IMR-90 (cell line): ENCODE results near the gene USH2A. TPM values are rescaled to one million over a fixed set of nuclear protein-coding genes. Genes with fewer than 3 reads are reported as not detected.

ENCODE experiments used
- ATAC-seq: fragments of 200-7000 bp; cut with Tn5 transposase; 2 replicates; pipeline ENCODE4 v1.9.1; 2020; ENCODE audit warnings: low read depth, mild to moderate bottlenecking, moderate library complexity
- BruUV-seq: library from RNA; stranded (reverse); fragments of 400-500 nt; replicated peaks from 2 replicates; lab custom pipeline; 2021; lab: Mats Ljungman, UMichigan
- CTCF ChIA-PET: fragments of 300-600 bp; formaldehyde crosslinking; extraction: SDS; loops from one replicate; lab custom pipeline; 2021; ENCODE audit warnings: antibody characterized with exemption; lab: Yijun Ruan, JAX
- POLR2A ChIA-PET: fragments of 300-600 bp; sonication (Branson Sonifier 250); formaldehyde crosslinking; loops from one replicate; lab custom pipeline; 2022; ENCODE audit warnings: antibody characterized with exemption; ENCODE audit not compliant: unreplicated experiment; lab: Charles Lee
- DNase-seq: peaks from one replicate; pipeline ENCODE4 v3.0.0; 2013
- H2AFZ ChIP-seq: replicated peaks from 2 replicates; pipeline ENCODE3; 2013; ENCODE audit warnings: low read length, mild to moderate bottlenecking; ENCODE audit not compliant: poor library complexity
- H2AK5ac ChIP-seq: 2 replicates; pipeline ENCODE4 v1.6.1; 2013; ENCODE audit warnings: low read depth, low read length, inconsistent platforms
- H2AK9ac ChIP-seq: replicated peaks from 2 replicates; pipeline ENCODE3; 2013; ENCODE audit warnings: mild to moderate bottlenecking, low read depth, low read length, moderate library complexity; ENCODE audit not compliant: poor library complexity
- H2BK120ac ChIP-seq: 2 replicates; pipeline ENCODE4 v1.6.1; 2013; ENCODE audit warnings: low read depth, low read length, inconsistent platforms
- H2BK15ac ChIP-seq: 3 replicates; pipeline ENCODE4 v1.6.1; 2013; ENCODE audit warnings: low read depth, low read length, inconsistent platforms
- H2BK20ac ChIP-seq: 2 replicates; pipeline ENCODE4 v1.6.1; 2013; ENCODE audit warnings: low read depth, mild to moderate bottlenecking, inconsistent platforms, low read length, moderate library complexity
- H2BK5ac ChIP-seq: 2 replicates; pipeline ENCODE4 v1.6.1; 2013; ENCODE audit warnings: mild to moderate bottlenecking, low read depth, low read length, inconsistent platforms; ENCODE audit not compliant: poor library complexity, severe bottlenecking
- H3K14ac ChIP-seq: replicated peaks from 2 replicates; pipeline ENCODE4 v1.6.1; 2013; ENCODE audit warnings: low read depth, low read length, inconsistent platforms
- H3K18ac ChIP-seq: 2 replicates; pipeline ENCODE4 v1.6.1; 2013; ENCODE audit warnings: low read depth, low read length, control low read depth
- H3K23ac ChIP-seq: 2 replicates; pipeline ENCODE4 v1.6.1; 2013; ENCODE audit warnings: low read depth, low read length, inconsistent platforms
- H3K27ac ChIP-seq: 2 replicates; pipeline ENCODE4 v1.5.1; 2013; ENCODE audit warnings: mild to moderate bottlenecking, control low read depth, low read length; ENCODE audit not compliant: insufficient read depth
- H3K27me3 ChIP-seq: 2 replicates; pipeline ENCODE4 v1.6.1; 2013; ENCODE audit warnings: low read length; ENCODE audit not compliant: control insufficient read depth, insufficient read depth
- H3K36me3 ChIP-seq: 2 replicates; pipeline ENCODE4 v1.6.1; 2013; ENCODE audit warnings: low read length, mixed read lengths; ENCODE audit not compliant: control insufficient read depth, insufficient read depth
- H3K4ac ChIP-seq: 2 replicates; pipeline ENCODE4 v1.6.1; 2013; ENCODE audit warnings: low read depth, low read length, inconsistent platforms
- H3K4me1 ChIP-seq: 2 replicates; pipeline ENCODE4 v1.6.1; 2013; ENCODE audit warnings: low read length, mixed read lengths; ENCODE audit not compliant: control insufficient read depth, insufficient read depth
- H3K4me2 ChIP-seq: 2 replicates; pipeline ENCODE4 v1.6.1; 2013; ENCODE audit warnings: low read depth, mild to moderate bottlenecking, control low read depth, low read length, moderate library complexity
- H3K4me3 ChIP-seq: 2 replicates; pipeline ENCODE4 v1.5.1; 2013; ENCODE audit warnings: low read depth, mild to moderate bottlenecking, control low read depth, low read length, moderate library complexity; ENCODE audit not compliant: insufficient read depth
- H3K56ac ChIP-seq: 2 replicates; pipeline ENCODE4 v1.6.1; 2013; ENCODE audit warnings: low read length, inconsistent platforms; ENCODE audit not compliant: insufficient read depth; ENCODE audit errors: extremely low read depth
- H3K79me1 ChIP-seq, 2 experiments: 2 replicates each; pipeline ENCODE4 v1.6.1; 2013; ENCODE audit warnings: low read length in 2 of 2, inconsistent platforms in 1 of 2, low read depth in 1 of 2
- H3K9ac ChIP-seq: 2 replicates; pipeline ENCODE4 v1.6.1; 2013; ENCODE audit warnings: low read depth, low read length, control low read depth
- H3K9me1 ChIP-seq: 2 replicates; pipeline ENCODE4 v1.6.1; 2013; ENCODE audit warnings: low read length, inconsistent platforms; ENCODE audit not compliant: insufficient read depth
- H3K9me3 ChIP-seq: 2 replicates; pipeline ENCODE4 v1.6.1; 2013; ENCODE audit warnings: low read length; ENCODE audit not compliant: control insufficient read depth, insufficient read depth
- H4K20me1 ChIP-seq: 2 replicates; pipeline ENCODE4 v1.6.1; 2013; ENCODE audit warnings: low read length, inconsistent platforms; ENCODE audit not compliant: insufficient read depth
- H4K5ac ChIP-seq: 2 replicates; pipeline ENCODE4 v1.6.1; 2013; ENCODE audit warnings: mild to moderate bottlenecking, low read depth, low read length, control low read depth
- H4K8ac ChIP-seq, 2 experiments: 2 replicates each; pipeline ENCODE4 v1.6.1; 2013; ENCODE audit warnings: low read depth in 2 of 2, low read length in 2 of 2, control low read depth in 1 of 2, inconsistent platforms in 1 of 2
- H4K91ac ChIP-seq: 2 replicates; pipeline ENCODE4 v1.6.1; 2013; ENCODE audit warnings: low read depth, low read length, inconsistent platforms; ENCODE audit not compliant: insufficient read depth
- BHLHE40 ChIP-seq: fragments of 150-350 bp; IDR thresholded peaks from 2 replicates; pipeline ENCODE4 v1.6.1; 2016; ENCODE audit warnings: mild to moderate bottlenecking, low read depth, low read length
- CEBPB ChIP-seq: IDR thresholded peaks from 2 replicates; pipeline ENCODE4 v1.6.1; 2012; ENCODE audit warnings: low read depth, low read length, improper control_type of control experiment
- CTCF ChIP-seq: conservative IDR thresholded peaks from 2 replicates; pipeline ENCODE4 v1.5.1; 2012; ENCODE audit warnings: mild to moderate bottlenecking, low read depth, low read length, improper control_type of control experiment
- ELK1 ChIP-seq: fragments of 150-350 bp; IDR thresholded peaks from 2 replicates; pipeline ENCODE4 v1.6.1; 2016; ENCODE audit warnings: low read depth, mild to moderate bottlenecking, low read length, moderate library complexity, borderline replicate concordance
- MXI1 ChIP-seq: IDR thresholded peaks from 2 replicates; pipeline ENCODE4 v1.6.1; 2012; ENCODE audit warnings: low read depth, mild to moderate bottlenecking, low read length, moderate library complexity, borderline replicate concordance
- NFE2L2 ChIP-seq: fragments of 150-350 bp; IDR thresholded peaks from 2 replicates; pipeline ENCODE4 v1.6.1; 2016; ENCODE audit warnings: low read depth, mild to moderate bottlenecking, low read length
- POLR2A ChIP-seq: IDR thresholded peaks from 2 replicates; pipeline ENCODE4 v1.6.1; 2012; ENCODE audit warnings: mild to moderate bottlenecking, low read depth, low read length
- RAD21 ChIP-seq: IDR thresholded peaks from 2 replicates; pipeline ENCODE4 v1.6.1; 2012; ENCODE audit warnings: low read length, improper control_type of control experiment
- USF2 ChIP-seq: fragments of 150-350 bp; IDR thresholded peaks from 2 replicates; pipeline ENCODE4 v1.6.1; 2017; ENCODE audit warnings: mild to moderate bottlenecking, antibody characterized with exemption, low read length, low read depth
- WGBS, 2 experiments: methylation state at CpG; one replicate each; pipeline versions ENCODE4 v1.1.5 to v1.1.7; 2013; ENCODE audit warnings: missing lambda C conversion rate in 2 of 2; ENCODE audit not compliant: insufficient read length in 1 of 2; ENCODE audit errors: extremely low coverage in 2 of 2; 5-methylcytosine and 5-hydroxymethylcytosine counted together
- dilution Hi-C: fragments of 300-500 bp; cut with HindIII; formaldehyde crosslinking; loops from one replicate; pipeline ENCODE4 v1.14.3; 2018; ENCODE audit warnings: low sequenced_read_pairs; ENCODE audit not compliant: unreplicated experiment
- in situ Hi-C: fragments of 300-500 bp; cut with MboI; formaldehyde crosslinking; loops from 3 replicates; pipeline ENCODE4 v1.14.3; 2019; ENCODE audit warnings: low sequenced_read_pairs, inconsistent platforms, mixed read lengths
- intact Hi-C: fragments of 100-400 bp; cut with micrococcal nuclease; formaldehyde crosslinking; loops from 2 replicates; pipeline ENCODE4 v1.10.0; 2022
- polyA plus RNA-seq, 3 experiments: library from polyadenylated mRNA; depleted of rRNA; stranded (reverse); fragments of >200 nt; gene quantifications; 2 replicates each; pipeline ENCODE4 v1.2.3, GENCODE V29; 2012; ENCODE audit warnings: low replicate concordance in 1 of 3
- total RNA-seq: library from RNA; depleted of rRNA; stranded (reverse); fragments of >200 nt; gene quantifications from 2 replicates; pipeline ENCODE4 v1.2.3, GENCODE V29; 2012

USH2A gene
- total and polyA plus RNA-seq, 2 of the 4 experiments (the other 2 are of a cell fraction) = under 0.01 to 0.02 TPM

- Histone ChIP-seq H3K14ac (no peak overlapping the region), H2AK5ac (no peak overlapping the region), H2BK120ac (no peak overlapping the region), H3K9ac (no peak overlapping the region), H3K23ac (no peak overlapping the region), H3K36me3 (no peaks in the 10 kb centered on the region), H3K4me2 (no peak overlapping the region), H4K5ac (no peak overlapping the region), H3K9me3 (no peaks in the 10 kb centered on the region), H3K4me1 (no peaks in the 10 kb centered on the region), H4K8ac (no peak overlapping the region), H2BK5ac (no peak overlapping the region), H3K4me3 (no peak overlapping the region), H3K27me3 (no peaks in the 10 kb centered on the region), H2AFZ (no peak overlapping the region), H4K20me1 (no peaks in the 10 kb centered on the region), H3K56ac (no peak overlapping the region), H3K9me1 (no peaks in the 10 kb centered on the region), H2BK15ac (no peak overlapping the region), H3K79me1 (no peaks in the 10 kb centered on the region), H4K91ac (no peak overlapping the region), H3K4ac (no peak overlapping the region), H3K18ac (no peak overlapping the region), H2AK9ac (peak overlapping the region; percentile 9), H2BK20ac (no peak overlapping the region), H3K27ac (no peak overlapping the region)
- DNase-seq (no peak), ATAC-seq (no peak)
- ChIA-PET POLR2A (no interaction called here), CTCF (interaction anchor here (0.7 kb wide), 1 partner anchor 26 kb away, joined by 3 read pairs; no protein-coding TSS in a partner anchor)
- WGBS, 2 experiments = 48% methylated on average over 3 of the region's 4 CpGs; no CpG with 5 or more reads in 1 of the 2 experiments
- dilution Hi-C loops = no loop called here
- TF ChIP-seq ELK1 (no peak), RAD21 (no peak), NFE2L2 (no peak), USF2 (no peak), CEBPB (no peak), CTCF (no peak), MXI1 (no peak), POLR2A (no peak), BHLHE40 (no peak)
- in situ Hi-C loops = no loop called here
- BruUV-seq = no TSS peak
- intact Hi-C loops = no loop called here
Measured at GRCh38 chr1:216095400-216095799, 327.8 kb downstream of the USH2A start.
